ENCODE measurements around the gene PAPPA. TPM values are rescaled to one million over a fixed set of nuclear protein-coding genes. Genes with fewer than 3 reads are reported as not detected.

PAPPA gene
- total RNA-seq, 1 experiment from 2014 or later, result 3.9 TPM

- Histone ChIP-seq H3K27me3 (ENCODE audit: insufficient read depth, low read depth) (no peaks in the 10 kb centered on the region), H3K4me3 (no peak overlapping the region), H2AFZ (no peak overlapping the region), H3K9me2 (ENCODE audit: insufficient read depth) (no peaks in the 10 kb centered on the region), H3K4me2 (no peak overlapping the region), H3K79me2 (ENCODE audit: low read depth) (no peaks in the 10 kb centered on the region), H3K9me3 (ENCODE audit: insufficient read depth, low read depth) (no peaks in the 10 kb centered on the region), H3K27ac (no peak overlapping the region), H3K36me3 (ENCODE audit: low read depth) (no peaks in the 10 kb centered on the region), H3K4me1 (replicated peaks; ENCODE audit: insufficient read depth) (no peaks in the 10 kb centered on the region), H4K20me1 (ENCODE audit: insufficient read depth) (no peaks in the 10 kb centered on the region), H3F3A (ENCODE audit: insufficient read depth, low read depth) (no peaks in the 10 kb centered on the region)
- ChIA-PET POLR2A (ENCODE audit: unreplicated experiment) (interaction anchor here (0.7 kb wide), 1 partner anchor 30 kb away, joined by 3 read pairs; no protein-coding TSS in a partner anchor), CTCF (no interaction called here)
- DNase-seq, result no peak
- no TSS peak for BruUV-seq (replicated peaks)
- intact Hi-C loops (cut with micrococcal nuclease; ENCODE audit: unreplicated experiment), result no loop called here
- no peak for TF ChIP-seq EZH2 (IDR thresholded peaks at IDR 0.05; ENCODE audit: low read depth)
- TF ChIP-seq CTCF (conservative IDR thresholded peaks at IDR 0.05), result no peak
Measured at GRCh38 chr9:116344416-116344815, 190.8 kb downstream of the PAPPA start.

GRCh38 chr9:116345393-116345792, 191.8 kb downstream of the PAPPA start:
- CTCF ChIA-PET, result no interaction called here
- Histone ChIP-seq H3K4me1 (replicated peaks; ENCODE audit: insufficient read depth) (no peaks in the 10 kb centered on the region), H2AFZ (no peak overlapping the region), H3K27ac (no peak overlapping the region), H3K4me3 (no peak overlapping the region), H3K36me3 (ENCODE audit: low read depth) (no peaks in the 10 kb centered on the region), H3K9me3 (ENCODE audit: insufficient read depth, low read depth) (no peaks in the 10 kb centered on the region), H3K27me3 (ENCODE audit: insufficient read depth, low read depth) (no peaks in the 10 kb centered on the region), H3K79me2 (ENCODE audit: low read depth) (no peaks in the 10 kb centered on the region), H3F3A (ENCODE audit: insufficient read depth, low read depth) (no peaks in the 10 kb centered on the region), H3K9me2 (ENCODE audit: insufficient read depth) (no peaks in the 10 kb centered on the region), H4K20me1 (ENCODE audit: insufficient read depth) (no peaks in the 10 kb centered on the region), H3K4me2 (no peak overlapping the region)
- POLR2A ChIA-PET (ENCODE audit: unreplicated experiment), result no interaction called here
- no peak for DNase-seq
- intact Hi-C loops (cut with micrococcal nuclease; ENCODE audit: unreplicated experiment), result no loop called here
- no TSS peak for BruUV-seq (replicated peaks)
- TF ChIP-seq EZH2 (IDR thresholded peaks at IDR 0.05; ENCODE audit: low read depth), result no peak
- TF ChIP-seq CTCF (conservative IDR thresholded peaks at IDR 0.05), result no peak

- Histone ChIP-seq H3K27me3 (ENCODE audit: insufficient read depth, low read depth) (no peaks in the 10 kb centered on the region), H3K9me3 (ENCODE audit: insufficient read depth, low read depth) (no peaks in the 10 kb centered on the region), H3K4me2 (no peak overlapping the region), H3F3A (ENCODE audit: insufficient read depth, low read depth) (no peaks in the 10 kb centered on the region), H3K9me2 (ENCODE audit: insufficient read depth) (no peaks in the 10 kb centered on the region), H3K79me2 (ENCODE audit: low read depth) (no peaks in the 10 kb centered on the region), H2AFZ (no peak overlapping the region), H3K4me3 (no peak overlapping the region), H3K27ac (no peak overlapping the region), H3K4me1 (replicated peaks; ENCODE audit: insufficient read depth) (no peaks in the 10 kb centered on the region), H3K36me3 (ENCODE audit: low read depth) (no peaks in the 10 kb centered on the region), H4K20me1 (ENCODE audit: insufficient read depth) (no peaks in the 10 kb centered on the region)
- no peak for DNase-seq
- CTCF ChIA-PET, result no interaction called here
- intact Hi-C loops (cut with micrococcal nuclease; ENCODE audit: unreplicated experiment), result no loop called here
- POLR2A ChIA-PET (ENCODE audit: unreplicated experiment), result no interaction called here
- TF ChIP-seq EZH2 (IDR thresholded peaks at IDR 0.05; ENCODE audit: low read depth), result no peak
- BruUV-seq (replicated peaks), result no TSS peak
Measured at GRCh38 chr9:116345817-116346216, 192.2 kb downstream of the PAPPA start.

GRCh38 chr9:116349684-116350083, 196.1 kb downstream of the PAPPA start:
- Histone ChIP-seq H3K79me2 (ENCODE audit: low read depth) (no peaks in the 10 kb centered on the region), H4K20me1 (ENCODE audit: insufficient read depth) (no peaks in the 10 kb centered on the region), H3K4me2 (no peak overlapping the region), H3K27me3 (ENCODE audit: insufficient read depth, low read depth) (no peaks in the 10 kb centered on the region), H3K4me1 (replicated peaks; ENCODE audit: insufficient read depth) (no peaks in the 10 kb centered on the region), H3K27ac (no peak overlapping the region), H3K36me3 (ENCODE audit: low read depth) (no peaks in the 10 kb centered on the region), H3F3A (ENCODE audit: insufficient read depth, low read depth) (no peaks in the 10 kb centered on the region), H3K4me3 (no peak overlapping the region), H3K9me2 (ENCODE audit: insufficient read depth) (no peaks in the 10 kb centered on the region), H3K9me3 (ENCODE audit: insufficient read depth, low read depth) (no peaks in the 10 kb centered on the region), H2AFZ (no peak overlapping the region)
- ChIA-PET CTCF (no interaction called here), POLR2A (ENCODE audit: unreplicated experiment) (no interaction called here)
- DNase-seq, result no peak
- intact Hi-C loops (cut with micrococcal nuclease; ENCODE audit: unreplicated experiment), result no loop called here
- BruUV-seq (replicated peaks), result no TSS peak
- TF ChIP-seq CTCF (conservative IDR thresholded peaks at IDR 0.05) (no peak), EZH2 (IDR thresholded peaks at IDR 0.05; ENCODE audit: low read depth) (no peak)

All from PC-9 (cell line).